CD4-positive, alpha-beta T cell treated with Interferon alpha-2 for 1 hour (primary cell): ENCODE results near the gene TGIF1.
"Not testable (repeated sequence)": the region's sequence is repeated elsewhere in the genome, so short reads cannot be mapped to it uniquely, and the experiment has no call there.

ENCODE experiments used
- DNase-seq, 2 donors: peaks; one replicate each; pipeline ENCODE4 v3.0.0-alpha.2; 2020 to 2022

The TGIF1 gene

DNA sequence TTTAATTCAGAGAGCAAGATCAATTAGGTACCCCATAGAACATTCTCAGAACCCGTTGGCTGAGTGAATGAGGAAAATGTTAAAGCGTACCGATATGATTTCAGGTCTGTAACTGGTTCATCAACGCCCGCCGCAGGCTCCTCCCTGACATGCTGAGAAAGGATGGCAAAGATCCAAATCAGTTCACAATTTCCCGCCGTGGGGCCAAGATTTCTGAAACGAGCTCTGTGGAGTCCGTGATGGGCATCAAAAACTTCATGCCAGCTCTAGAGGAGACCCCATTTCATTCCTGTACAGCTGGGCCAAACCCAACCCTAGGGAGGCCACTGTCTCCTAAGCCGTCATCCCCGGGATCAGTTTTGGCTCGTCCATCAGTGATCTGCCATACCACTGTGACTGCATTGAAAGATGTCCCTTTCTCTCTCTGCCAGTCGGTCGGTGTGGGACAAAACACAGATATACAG, 7.3 kb downstream of the TGIF1 start:
- no peak for DNase-seq

DNA sequence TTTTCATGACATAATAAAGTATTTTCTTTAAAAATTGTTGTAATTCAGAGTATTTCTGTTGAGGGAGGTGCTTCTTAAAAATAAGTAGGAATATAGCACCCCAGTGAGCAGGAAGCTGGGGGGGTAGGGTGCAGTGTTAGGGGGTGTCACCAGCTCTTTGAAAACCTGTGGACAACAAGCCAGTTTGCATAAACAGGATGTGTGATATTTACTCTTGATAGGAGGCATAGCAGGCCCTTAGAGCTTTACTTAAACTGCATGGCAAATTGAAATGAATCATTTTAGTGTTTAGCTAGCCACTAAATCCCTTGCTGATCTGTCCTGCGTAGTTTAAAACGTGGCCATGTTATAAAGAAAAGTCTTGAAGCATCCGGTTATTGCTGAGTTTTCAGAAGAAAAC, 8.4 kb downstream of the TGIF1 start:
- peak in 1 of 2 donors; percentile 58 for DNase-seq

DNA sequence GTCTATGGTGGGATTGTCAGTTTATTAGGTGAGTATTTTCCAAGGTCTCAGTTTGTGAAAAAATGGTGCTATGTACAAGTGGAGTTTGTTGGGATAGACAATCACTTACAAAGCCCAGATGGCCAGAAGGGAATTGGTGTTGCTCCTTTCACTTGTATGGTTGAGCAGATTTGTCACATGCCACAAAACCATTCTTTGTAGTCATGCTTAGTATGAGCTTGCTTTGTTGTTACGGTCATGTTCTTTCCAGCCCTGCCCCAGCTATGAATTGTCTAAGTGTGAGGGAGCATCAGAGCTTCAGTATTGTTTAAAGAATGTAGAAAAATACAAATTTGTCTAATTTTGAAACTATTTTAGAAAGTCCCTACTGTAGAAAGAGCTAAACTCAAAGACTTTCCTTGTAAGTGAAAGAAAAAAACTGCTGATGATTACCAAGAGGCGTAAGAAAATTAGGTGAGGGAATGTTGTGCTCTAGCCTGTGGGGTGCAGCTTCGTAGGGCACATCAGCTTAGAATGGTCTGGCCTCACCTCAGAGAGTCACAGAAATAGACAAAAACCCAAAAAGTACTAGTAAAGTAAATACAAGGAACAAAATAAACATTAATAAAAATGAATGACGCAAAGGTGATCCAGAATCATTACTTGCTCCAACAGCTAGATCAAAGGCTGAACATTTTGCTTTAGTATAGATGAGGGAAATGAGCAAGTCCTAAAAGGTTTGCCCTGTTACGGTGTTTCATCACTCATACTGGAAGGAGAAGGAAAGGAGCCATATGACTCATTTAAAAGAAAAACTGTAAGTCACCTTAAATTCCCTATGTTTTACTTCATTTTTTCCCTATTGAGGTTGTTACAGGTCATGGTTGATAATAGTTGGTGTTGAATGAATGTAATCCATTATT, 9.2 kb downstream of the TGIF1 start:
- peak in 1 of 2 donors; percentile 34 for DNase-seq

DNA sequence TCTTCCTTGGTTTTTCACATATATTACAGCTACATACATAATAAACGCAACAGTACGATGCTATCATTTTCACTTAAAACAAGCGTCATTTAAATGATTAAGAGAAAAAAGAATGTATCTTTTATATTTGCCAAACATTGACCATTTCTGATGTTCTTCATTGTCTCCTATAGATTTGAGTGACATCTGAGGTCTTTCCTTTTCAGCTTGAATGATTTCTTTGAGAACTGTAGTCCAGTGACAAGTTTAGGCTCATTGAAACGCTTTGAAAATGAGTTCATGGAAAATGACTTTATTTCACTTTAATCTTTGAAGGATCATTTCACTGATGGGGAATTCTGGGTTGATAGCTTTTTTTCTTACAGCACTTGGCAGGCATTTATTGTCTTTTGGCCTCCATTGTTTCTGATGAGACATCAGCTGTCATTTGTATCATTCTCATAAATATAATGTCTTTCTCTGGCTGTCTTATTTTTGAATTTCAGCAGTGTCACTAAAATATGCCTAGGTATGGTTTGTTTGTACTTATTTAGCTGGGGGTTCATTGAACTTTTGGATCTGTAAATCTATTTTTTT, 10.9 kb downstream of the TGIF1 start:
- DNase-seq, result no peak

DNA sequence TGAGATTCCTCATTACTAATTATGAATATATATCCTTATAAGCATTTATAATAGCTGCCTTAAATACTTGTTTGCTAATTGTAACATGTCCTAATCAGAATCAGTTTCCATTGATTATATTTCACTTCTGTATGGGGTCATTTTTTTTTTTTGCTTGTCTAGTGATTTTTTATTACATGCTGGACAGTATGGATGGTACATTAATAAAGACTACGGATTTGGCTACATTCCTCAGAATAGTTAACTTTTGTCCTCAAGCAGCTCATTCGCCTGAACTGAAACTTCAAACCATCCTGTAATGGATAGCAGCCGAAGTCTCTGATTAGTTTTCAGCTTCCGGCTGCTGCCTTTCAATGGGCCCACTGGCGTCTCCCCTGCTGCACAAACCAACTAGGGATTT, 11.7 kb downstream of the TGIF1 start:
- DNase-seq, result no peak

DNA sequence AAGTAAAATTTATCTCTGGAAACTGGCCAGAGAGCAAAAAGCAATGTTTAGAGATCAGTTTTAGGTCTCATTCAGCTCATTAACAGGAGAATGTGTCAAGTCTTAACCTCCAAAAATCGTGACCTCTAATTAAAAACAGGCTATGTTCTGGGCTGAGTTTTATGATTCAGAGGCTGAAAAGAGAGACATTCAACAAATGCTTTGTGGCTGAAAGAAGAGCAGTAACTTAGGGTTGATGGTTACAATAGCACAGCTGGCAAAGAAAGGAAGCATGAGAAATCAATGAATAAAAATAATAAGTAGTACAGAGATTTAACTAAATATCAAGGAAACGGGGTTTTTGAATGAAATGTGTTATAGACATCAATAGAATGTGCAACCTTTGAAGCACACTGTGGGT, 13.1 kb downstream of the TGIF1 start:
- DNase-seq, result no peak

DNA sequence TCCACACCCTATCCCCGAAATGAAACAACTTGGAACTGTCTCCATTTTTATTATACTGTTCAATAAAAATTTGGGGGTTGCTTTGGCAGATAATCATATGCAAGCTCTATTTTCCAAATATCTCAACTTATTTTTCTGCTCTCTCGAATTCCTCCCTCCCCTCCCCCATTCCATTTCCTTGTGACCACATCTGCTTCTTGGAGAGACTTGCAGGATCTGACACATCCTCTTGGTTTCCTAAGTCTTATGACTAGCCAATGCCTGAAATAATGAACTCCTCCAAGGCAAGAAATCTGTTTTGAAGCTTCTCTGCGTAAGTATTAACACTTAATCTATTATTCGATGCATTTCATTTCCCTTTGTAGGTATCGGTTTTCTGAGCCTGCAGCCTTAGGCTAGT, 16.1 kb downstream of the TGIF1 start:
- DNase-seq, result no peak

DNA sequence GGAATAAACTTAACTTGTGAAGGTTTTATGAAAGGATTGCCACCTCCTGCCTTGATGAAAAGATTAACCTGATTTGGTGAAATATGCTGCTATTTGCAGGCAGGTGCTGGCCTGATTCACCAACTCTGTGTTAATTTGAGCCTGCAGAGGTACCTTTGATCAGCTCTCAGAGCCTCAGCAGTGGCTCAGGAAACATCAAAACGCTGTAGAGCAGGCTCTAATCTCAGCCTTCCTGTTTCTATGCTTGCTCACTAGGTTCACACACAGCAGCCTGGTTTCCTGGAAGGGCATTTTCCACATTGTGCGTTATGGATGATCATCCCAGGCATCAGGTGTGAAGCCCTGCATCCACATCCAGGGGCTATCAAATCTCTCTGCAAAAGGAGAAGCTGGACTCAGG, 16.9 kb downstream of the TGIF1 start:
- peak in 1 of 2 donors; percentile 20 for DNase-seq

DNA sequence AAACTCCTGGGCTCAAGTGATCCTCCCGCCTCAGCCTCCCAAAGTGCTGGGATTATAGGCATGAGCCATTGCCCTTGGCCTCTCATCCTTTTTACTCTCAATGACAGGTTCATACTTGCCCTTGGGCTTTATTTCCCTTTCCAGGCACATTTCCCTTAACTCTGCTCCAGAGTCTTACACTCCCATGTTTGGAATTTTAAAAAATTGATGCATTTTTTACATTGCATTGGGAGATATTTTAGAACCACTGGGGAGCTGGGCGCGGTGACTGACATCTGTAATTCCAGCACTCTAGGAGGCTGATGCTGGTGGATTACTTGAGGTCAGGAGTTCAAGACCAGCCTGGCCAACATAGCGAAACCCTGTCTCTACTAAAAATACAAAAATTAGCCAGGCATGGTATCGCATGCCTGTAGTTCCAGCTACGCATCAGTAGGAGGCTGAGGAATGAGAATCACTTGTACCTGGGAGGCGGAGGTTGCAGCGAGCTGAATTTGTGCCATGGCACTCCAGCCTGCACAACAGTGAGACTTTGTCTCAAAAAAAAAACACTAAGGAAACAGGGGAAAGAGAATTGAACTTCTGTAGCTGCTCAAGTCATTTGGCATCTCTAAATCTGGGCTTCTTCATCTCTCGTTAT, 18.2 kb downstream of the TGIF1 start:
- no peak for DNase-seq

DNA sequence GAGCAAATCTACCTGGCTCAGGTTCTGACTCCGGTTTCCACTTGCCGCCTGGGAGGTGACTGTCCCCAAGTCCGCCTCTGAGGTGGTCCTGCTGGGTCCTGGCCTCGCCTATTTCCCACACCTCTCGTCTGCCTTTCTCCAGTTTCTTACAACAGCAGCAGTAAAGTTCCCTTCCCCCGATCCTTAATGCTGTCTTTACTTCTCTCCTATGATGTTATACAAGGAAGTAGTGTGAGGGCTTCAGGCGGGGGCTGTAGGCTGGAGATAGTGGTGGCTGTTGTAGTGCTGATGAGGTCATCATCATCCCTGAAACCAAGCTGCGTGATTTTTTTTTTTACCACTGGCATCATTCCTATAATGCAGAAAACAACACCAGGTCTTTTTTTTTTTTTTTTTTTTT, 18.9 kb downstream of the TGIF1 start:
- no peak for DNase-seq

DNA sequence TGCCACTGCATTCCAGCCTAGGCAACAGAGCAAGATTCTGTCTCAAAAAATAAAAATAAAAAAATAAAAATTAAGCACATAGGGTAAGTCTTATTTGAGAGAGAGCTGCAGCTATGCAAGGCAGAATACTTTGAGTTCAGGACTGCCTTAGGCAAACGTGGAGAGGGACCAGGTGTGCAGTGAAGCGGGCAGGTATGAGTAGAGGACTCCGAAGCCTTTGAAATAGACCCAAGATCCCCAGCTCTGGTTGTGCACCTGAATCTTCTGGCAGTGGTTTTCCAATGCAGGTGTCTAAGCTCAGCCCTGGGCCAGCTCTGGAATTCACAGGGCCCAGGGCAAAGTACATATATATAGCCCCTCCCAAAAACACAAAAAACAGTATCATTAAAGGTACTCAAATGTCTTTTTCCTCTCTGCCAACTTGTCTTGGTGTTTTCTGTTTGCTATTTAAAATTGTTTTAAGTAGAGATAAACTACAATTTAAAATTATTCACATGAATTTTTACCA, 21.2 kb downstream of the TGIF1 start:
- no peak for DNase-seq

DNA sequence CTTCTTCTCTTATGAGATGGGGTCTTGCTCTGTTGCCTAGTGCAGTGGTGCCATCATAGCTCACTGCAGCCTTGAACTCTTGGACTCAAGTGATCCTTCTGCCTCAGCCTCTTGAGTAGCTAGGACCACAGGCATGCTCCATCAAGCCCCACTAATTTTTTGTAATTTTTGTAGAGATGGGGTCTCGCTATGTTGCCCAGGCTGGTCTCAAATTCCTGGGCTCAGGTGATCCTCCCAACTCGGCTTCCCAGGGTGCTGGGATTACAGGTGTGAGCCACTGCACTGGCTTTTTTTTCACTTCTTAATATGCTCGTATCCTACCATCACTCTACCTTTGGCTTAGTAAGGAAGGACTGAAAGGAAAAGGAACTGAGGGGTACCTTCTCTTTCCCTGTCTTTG, 22.1 kb downstream of the TGIF1 start:
- not testable (repeated sequence) for DNase-seq

DNA sequence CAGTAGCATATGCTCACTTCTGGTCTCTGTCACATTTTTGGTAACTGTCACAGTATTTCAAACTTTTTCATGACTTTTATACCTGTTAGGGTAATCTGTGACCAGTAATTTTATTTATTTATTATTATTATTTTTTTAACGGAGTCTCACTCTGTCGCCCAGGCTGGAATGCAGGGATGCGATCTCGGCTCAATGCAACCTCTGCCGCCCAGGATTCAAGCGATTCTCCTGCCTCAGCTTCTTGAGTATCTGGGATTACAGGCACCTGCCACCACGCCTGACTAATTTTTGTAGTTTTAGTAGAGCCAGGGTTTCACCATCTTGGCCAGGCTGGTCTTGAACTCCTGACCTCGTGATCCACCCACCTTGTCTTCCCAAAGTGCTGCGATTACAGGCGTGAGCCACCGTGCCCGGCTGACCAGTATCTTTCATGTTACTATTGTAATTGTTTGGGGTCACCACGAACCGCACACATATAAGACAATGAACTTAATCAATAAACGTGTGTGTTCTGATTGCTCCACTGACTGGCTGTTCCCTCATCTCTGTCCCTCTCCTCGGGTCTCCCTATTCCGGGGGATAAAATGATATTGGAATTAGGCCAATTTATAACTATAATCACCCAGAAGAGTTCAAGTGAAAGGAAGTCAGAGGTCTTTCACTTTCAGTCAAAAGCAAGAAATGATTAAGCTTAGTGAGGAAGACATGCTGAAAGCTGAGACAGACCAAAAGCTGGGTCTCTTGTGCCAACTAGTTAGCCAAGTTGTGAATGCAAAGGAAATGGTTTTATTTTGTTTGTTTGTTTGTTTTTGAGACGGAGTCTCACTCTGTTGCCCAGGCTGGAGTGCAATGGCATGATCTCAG, 22.9 kb downstream of the TGIF1 start:
- no peak for DNase-seq

DNA sequence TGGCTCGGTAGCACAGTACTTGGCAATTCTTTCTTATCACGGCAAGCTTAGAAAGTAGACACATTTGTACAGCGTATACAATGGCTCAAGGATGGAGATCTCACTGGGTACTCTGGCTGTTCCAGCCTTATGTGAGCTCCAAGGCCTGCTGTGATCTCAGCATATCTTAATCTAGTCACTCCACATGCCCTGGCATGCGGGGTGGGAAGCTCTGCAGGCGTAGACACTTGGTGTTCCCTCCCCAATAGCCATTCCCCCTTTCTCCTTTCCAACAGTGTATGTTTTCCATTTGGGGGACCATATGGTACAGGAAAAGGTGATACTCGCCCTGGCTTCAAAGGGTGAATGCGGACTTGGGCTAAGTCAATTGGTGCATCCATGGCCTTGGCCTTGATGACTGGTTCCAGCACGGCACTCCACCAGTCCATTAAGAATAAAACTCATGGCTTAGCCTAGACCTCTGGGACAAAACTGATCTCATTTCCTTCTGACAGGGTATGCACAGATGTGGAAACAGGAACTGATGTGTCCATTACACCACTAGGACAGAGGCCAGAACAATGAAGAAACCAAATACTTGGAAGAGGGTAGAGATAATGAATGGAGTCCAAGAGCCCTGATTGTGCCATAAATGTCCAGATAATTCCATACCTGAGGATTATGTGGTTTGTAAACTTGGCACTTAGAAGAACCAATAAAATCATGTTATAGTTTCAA, 28.4 kb downstream of the TGIF1 start:
- no peak for DNase-seq

DNA sequence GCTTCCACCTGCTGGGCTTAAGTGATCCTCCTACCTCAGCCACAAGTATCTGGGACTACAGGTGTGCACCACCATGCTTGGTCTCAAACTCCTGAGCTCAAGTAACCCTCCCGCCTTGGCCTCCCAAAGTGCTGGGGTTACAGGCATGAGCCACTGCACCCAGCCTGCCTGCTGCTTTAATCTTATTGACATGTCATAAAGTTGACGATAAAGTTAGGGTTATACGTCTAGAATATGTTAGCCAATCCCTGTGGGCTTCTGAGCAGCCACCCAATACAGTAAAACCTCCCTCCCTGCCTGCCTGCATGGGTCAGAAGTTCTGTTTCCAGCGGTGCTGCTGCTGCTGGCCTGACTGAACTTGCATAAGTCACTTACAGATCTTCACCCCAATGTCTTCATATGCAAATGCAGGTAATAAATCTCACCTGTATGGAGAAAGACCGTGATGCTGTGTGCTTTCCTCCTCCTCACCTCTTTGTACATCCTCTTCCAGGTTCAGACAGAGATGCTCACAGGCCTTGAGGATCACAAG, 30.1 kb downstream of the TGIF1 start:
- DNase-seq, result no peak

DNA sequence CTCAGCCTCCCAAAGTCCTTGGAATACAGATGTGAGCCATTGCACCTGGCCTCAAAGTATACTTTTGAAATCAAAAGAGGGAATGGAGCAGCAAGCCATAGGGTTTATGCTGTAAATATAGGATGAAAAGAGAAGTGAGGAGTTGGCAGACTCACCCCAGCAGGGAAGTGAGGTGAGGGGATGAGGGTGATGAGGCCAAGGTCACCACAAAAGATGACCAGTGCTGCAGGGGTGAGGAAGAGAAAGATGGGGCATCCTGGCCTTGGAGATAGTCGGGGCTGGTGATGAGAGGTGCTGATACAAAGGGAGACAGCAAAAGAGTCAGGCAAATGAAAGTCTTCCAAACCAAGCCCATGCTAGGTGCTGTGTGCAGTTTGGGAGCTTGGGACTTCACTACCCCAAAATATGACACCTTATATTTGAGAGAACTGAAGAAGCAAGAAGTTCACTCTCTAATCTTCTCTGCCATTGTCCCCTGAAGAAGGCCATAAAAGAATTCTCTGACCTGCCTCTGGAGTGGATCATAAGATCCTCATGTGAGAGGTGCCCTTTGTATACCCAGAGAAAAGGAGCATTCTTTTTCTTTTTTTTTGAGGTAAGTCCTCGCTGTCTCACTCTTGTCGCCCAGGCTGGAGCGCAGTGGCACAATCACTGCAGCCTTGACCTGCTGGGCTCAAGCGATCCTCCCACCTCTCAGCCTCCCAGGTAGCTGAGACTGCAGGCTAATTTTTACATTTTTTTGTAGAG, 31.0 kb downstream of the TGIF1 start:
- no peak for DNase-seq

DNA sequence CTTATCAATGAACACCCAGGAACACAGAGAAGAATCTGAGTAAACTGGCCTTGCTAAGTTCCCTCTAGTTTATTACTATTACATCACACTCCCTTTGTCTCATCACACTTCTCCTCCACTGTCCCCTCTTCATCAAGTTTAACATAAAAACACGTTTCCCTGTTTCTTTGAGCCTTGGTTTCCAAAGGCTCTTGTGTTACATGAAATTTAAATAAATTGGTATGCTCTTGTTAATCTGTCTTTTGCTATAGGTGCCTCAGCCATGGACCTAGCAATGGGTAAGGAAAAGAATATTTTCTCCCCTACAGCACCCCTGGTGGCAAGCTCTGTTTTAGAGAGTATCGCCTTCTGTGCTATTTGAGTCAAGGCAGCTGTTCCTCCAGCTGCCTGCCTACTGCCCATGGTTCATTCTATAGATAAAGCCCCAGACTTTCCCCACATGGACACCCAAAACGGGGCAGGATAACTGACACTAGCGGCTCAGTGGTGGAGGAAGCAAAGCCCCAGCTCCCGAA, 31.8 kb downstream of the TGIF1 start:
- DNase-seq, result peak in 1 of 2 donors; percentile 42

DNA sequence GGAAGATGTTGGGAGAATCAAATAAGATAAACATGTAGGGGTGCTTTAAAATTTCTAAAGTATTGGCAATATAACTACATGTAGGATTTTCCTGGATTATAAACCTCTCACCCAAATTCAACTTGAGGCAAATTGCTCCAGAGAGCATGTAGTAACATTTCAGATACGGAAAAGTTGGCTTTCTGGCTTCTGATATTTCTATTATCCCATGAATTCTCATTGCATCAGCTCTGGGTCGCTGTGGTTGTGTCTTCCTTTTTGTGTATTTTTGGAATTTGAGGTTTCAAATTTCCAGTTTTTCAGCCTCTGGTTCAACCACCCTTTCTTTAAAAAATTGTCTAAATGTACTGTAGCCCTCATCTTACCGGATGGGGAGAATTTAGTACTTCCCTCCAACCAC, 32.3 kb downstream of the TGIF1 start:
- DNase-seq, result no peak

DNA sequence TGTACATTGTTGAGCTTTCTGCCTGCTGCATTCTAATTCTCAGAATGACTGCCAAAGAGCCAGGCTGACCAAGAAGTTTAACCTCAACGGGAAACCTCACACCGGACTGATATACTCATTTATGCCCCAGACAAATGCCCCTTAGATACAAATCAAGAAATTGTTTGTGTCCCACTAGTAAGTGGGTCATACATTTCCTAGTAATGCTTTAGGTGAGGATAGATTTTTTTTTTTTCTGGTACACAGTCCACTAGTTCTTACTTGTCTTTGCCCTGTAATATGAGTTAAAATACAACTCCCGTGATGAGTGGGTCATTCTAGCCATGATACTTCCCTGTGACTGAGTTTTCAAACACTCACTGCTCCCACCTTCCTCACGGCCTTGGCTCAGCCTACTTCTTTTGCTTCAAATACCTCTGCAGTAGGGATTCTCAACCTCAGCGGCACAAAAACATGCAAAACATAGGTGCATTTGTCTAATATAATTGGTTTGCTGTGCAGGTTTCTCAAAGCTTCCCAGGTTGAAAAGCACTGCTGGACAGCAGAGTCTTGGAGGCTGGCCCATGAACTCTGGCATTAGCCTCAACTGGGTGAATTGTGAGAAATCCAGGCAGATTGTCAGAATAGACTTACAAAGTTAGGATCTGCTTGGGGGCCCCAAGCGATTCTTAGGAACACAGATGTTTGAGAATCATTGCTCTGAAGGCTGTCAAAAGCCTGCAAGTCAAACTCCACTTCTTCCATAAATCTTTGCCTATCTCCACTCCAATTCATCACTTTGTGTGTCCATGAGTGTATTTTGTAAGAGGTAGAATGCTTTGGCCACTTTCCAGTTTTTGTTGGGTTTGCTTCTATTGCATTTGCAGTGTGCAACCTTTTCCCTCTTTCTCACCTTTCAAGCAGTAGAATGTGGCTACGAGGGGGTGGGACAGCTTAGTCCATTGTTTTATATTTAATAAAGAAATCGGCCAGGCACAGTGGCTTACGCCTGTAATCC, 35.5 kb downstream of the TGIF1 start:
- DNase-seq, result no peak
